Fibroblast of skin of back (primary cell): ENCODE data around the gene REM1.

ENCODE experiments used
- DNase-seq: peaks from one replicate; pipeline ENCODE4 v3.0.0-alpha.2; 2013

Gene REM1

DNA sequence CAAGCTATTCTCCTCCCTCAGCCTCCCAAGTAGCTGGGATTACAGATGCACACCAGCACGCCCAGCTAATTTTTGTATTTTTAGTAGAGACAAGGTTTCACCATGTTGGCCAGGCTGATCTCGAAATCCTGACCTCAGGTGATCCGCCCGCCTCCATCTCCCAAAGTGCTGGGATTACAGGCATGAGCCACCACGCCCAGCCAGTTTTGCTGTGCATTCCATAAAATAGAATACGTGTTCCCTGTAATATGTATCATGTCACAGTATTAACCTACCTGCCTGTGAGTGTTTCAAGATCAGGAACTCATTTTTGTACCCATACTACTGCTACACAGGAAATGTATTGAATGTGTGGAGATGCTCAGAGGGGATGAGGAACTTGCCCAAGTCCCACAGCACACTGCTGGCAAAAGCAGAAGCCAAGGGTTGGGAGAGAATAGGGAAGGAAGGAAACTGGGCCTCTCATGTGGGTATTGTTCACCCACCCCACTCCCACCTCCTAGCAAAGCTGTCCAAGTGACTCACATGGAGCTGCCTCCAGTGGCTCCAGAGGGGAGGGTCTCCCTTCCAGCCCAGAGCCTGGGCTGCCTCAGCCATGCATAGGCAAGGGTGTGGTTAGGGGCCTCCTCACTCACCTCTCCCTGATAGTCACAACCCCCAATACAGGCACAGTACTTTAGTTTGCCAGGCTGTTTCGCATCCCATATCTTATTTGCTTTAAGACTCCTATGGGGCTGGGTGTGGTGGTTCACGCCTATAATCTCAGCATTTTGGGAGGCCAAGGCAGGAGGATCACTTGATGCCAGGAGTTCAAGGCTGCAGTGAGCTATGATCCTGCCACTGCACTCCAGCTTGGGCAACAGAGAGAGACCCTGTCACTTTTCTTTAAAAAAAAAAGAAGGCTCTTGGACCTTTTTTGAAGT, 48.5 kb downstream of the REM1 start:
- DNase-seq, result no peak

DNA sequence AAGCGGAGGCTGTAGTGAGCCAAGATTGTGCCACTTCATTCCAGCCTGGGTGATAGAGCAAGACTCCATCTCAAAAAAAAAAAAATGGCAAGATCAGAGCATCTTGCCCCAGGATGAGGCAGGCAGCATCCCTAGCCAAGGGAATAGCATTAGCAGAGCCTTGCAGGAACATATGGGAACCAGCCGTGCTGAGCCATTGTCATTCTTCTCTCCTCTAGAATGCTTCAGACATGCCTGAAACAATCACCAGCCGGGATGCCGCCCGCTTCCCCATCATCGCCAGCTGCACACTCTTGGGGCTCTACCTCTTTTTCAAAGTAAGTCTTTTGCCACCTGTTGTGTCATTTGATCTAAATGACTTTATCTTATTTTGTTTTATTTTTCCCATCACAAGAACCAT, 52.2 kb downstream of the REM1 start:
- DNase-seq, result no peak
